NAMALWA (cell line): Measurements from ENCODE around the gene NINJ2.

Experiments used
- DNase-seq: peaks from one replicate; pipeline ENCODE4 v3.0.0-alpha.2; 2015; ENCODE audit warnings: low spot score

NINJ2 gene

GRCh38 chr12:673849-674248 is 10.6 kb upstream of the NINJ2 start:
- peak; percentile 33 for DNase-seq

DNA sequence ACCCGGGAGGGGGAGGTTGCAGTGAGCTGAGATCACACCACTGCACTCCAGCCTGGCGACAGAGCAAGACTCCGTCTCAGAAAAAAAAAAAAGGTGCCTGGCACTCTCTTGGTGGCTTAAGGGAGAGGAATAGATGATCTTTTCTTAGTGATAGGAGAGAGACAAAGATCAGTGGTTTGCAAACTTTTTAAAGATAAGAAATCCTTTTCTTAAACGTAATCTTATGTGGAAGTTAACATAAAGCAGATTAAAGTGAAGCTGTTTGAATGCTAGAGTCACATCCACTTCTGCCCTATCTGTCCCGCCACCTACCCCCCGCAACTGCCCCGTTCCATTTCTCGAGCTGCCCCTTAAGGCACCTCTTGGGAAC is 6.3 kb upstream of the NINJ2 start:
- no peak for DNase-seq

GRCh38 chr12:668090-668481 is 4.8 kb upstream of the NINJ2 start:
- no peak for DNase-seq

GRCh38 chr12:666766-667308 is 3.6 kb upstream of the NINJ2 start:
- no peak for DNase-seq

GRCh38 chr12:666066-666465 is 2.8 kb upstream of the NINJ2 start:
- DNase-seq: no peak

DNA sequence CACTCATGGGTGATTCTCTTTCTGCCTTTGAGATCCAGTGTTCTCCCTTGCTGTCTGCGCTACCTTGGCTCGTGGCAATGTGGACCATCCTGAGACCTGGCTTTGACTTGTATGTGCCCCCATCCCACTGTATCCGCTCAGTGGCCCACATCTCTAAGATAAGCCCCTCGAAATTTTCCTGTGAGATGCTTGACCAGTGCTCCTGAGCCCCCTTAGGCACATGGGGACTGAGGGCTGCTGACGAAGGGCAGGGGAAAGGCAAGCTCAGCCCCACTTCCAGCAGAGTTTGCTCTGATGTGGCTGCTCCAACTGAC is 1.5 kb upstream of the NINJ2 start:
- no peak for DNase-seq

DNA sequence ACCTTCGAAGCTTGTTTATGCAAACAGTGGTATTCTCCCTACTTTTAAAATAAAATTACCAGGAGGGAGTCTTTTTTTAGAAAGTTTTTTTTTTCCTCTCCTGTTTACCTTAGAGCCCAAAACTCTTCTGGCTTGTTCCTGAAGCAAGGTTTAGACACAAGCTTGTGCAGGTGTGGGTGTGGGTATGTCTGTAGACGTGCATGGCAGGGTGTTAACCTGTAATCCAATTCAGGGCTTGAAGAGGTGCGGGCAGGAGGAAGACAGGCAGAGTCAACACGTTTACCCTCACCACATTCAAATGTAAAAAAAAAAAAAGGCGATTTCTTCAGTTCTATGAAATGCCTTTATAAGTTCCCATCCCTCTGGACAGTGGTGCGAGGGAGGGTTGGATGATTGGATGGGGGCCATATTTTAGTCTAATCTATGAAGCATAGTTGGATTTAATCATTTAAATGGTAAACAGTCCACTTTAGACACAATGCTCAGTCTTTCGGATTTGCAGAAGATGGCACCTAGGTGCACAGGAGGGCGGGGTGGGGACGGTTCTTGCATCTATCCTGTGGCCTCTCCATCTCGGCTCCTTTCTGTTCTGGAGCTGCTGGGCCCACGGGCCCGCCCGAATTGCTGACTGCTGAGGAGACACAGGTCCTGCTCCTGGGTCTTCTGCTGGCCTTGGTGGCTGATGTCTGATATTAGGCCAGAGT is 982 bp upstream of the NINJ2 start:
- no peak for DNase-seq

DNA sequence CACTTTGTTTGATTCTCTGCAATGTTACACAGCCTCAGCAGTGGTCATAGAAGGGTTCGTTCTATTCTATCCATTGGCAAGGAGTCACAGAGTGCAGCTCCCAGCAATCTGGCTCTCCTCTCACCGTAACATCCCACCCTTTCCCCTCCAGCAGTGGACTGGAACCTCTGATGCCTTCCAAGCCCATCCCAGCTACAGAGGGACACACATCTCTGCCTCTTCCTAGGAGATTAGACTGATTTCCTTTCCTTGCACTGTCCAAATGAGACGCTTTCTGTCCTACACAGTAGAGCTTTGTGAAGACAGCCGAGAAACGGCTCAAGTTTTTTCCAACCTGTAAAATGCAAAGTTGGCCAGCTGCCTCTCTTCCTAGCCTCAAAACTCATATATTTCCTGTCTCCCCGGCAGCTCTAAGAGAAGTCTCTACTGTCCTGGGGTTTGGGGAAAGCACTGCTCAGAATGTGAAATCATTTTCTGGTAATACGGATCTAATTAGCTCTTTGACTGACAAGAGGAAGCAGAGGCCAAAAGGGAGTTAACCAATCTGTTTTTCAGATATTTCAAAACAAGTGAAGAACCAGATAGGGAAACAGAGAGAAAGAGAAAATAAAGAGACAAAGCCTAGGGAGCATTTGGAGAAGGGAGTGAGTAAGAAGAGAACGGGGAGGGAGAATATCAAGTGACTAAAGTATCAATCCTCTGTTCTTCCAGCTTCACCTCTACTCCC is 516 bp downstream of the NINJ2 start:
- DNase-seq: no peak

DNA sequence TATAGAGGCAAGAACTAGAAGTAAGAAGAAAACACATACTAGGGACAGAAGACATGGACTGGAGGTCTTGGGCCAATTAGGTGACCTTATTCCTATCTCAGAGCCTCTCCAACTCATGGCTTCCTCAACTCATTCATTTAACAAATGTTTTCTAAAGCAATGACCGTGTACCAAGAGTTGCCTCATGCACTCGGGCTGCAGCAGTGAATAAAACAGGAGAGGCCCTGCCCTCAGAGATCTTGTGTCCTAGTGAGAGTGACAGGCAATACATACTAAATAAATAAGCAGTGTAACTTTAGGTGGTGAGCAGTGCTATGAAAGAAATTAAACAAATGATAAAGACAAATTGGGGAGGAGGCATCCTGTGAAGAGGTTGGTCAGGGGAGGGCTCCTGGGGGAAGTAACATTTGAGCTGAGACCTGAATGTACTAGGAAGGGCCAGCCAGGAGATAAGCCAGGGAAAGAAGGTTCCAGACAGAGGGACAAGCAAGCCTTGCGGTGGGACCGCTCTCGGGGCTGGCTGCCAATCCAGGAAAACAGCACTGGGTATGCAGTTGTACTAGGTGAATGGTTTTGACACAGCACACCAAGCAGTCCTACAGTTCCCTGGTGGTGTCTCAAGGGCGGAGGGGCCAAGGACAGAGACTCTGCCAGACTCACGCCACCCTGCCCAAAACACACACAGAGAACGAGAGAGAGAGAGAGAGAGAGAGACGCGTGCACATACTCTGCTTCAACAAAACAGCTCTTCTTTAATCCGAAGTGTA is 1.3 kb downstream of the NINJ2 start:
- no peak for DNase-seq

DNA sequence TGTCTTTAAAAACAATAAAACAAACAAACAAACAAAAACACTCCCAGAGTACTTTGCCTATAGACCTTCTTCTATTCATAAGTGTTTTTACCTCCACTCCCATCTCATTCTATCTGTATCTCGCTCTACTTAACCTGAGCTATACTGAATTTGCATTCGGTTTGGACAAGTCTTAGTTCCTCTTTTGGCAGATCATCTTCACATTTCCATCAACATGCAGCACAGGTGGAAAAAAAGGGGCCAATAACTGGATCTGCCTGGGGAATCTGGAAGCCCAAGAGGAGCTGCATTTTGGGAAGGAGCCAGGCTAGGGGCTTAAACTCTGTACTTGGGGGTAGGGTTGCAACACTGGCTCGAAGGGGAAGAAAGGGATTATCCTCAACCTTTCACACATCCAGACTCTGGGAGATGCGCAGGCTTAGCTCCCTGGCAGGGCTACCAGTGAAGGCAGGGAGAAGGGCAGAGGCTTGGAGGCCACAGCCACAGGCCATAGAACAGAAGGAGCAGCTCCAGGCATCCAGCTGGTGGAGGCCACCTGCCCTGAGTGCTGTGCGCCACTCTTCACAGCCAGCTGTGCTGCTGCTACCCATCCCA is 4.1 kb downstream of the NINJ2 start:
- peak; percentile 66 for DNase-seq

DNA sequence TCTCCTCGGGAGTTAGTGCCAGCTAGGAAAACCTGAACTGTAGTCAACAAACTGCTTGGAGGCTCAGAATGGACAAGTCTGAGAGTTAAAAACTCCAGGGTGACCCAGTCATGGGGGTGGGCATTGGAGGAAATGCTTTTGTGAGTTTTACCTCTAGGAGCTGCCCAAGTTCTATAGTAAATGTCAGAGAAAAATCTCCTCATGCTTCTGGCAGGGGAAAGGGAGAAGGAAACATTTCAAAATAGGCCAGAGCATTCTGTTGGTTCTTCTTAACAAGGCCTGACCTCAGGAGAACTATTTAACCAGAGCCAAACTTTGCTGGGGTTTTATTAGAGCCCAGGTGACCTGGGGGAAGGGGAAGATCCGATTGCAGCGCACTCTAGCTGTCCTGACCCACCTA is 12.3 kb downstream of the NINJ2 start:
- no peak for DNase-seq

GRCh38 chr12:647385-648085 is 15.7 kb downstream of the NINJ2 start:
- no peak for DNase-seq

- no peak for DNase-seq
These were observed 16.5 kb downstream of the NINJ2 start for GRCh38 chr12:646442-647384.

- no peak for DNase-seq
These were observed 17.6 kb downstream of the NINJ2 start for GRCh38 chr12:645563-646071.

DNA sequence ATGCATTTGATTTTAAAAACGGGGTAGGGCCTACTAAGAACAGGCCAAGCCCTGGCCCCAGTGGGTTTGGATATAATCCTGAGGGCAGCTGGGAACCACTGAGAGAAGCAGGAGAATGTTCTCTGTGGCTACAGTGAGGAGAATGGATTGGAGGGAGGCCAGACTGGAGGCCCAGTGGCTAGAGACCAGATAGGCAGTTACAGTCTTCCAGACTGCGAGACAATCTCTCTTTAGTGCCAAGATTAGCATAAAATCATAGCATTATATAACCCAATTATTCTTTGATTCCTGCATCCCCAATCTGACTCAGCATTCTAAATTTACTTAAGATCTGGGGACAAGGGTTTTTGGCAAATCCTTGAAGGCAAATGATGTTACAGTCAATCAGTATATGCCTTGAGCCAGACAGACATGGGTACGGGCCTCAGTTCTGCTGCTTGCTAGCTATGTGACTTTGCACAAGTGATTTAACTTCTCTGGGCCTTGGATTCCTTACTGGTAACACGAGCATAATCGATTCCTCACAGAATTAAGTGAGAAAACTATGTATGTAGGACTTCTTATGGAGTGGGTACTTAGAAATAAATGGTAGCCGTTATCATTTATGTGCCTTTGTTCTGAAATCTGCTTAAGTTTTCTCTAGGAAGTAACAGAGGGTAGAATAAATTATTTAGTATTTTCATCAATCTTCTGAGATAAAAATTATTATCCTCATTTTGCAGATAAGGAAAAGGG is 18.3 kb downstream of the NINJ2 start:
- DNase-seq: no peak

DNA sequence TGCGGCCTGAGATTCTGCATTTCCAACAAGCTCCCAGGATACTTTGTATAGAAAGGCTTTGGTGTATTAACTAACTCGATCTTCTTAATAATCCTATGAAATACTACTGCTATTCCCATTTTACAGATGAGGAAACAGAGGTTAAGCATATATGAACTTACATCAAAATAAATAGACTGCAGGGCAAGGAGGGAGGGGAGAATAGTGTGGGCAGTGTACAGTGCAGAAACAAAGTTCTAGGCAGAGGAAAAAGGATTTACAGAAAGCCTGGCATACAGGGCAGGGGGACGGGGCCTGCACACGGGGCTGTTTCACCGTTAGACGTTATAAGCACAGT is 19.0 kb downstream of the NINJ2 start:
- DNase-seq: no peak

GRCh38 chr12:643475-644302 is 19.6 kb downstream of the NINJ2 start:
- DNase-seq: no peak

DNA sequence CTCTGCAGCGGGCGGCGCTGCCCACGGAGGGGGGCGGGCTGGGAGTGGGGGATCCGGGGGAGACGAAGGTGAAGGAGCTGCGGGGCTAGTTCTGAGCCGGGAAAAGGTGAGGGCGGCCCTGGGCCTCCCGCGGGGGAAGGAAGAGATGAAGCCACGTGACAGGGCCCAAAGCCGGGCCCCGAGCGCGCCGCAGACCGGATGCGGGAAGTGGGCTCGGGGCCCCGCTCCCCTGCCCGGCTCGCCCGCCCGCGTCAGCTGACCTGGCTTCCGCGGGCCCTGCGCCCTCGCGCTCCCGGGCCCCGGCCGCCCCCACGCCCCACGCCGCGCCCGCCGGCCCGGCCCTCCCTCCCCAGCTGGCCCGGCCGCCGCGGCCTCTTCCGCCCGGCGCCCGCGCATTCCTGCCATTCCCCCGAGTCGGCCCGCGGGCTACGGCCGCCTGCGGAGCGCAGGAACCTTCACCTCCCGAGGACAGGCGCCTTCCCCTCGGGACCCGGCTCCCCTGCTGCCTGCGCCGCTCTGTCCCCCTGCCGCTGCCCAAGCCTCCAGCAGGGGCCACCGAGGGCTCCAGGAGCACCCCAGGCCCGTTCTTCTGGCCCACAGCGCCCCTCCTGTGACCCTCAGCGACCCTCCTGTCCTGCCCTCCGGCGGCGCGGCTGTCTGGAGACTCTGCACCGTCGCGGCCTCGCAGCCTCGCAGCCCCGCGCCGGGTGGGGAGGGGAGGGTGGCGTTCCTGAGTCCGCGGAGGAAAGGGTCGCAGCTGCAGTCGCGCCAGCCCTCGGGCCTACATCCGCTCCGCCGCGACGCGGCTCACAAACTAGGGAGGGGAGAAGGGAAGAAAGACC is 20.4 kb downstream of the NINJ2 start:
- peak; percentile 56 for DNase-seq
